ENCODE results near the gene ARHGAP10. TPM values are rescaled to one million over a fixed set of nuclear protein-coding genes. Genes with fewer than 3 reads are reported as not detected.

Gene ARHGAP10
- polyA plus RNA-seq, 1 experiment: 31.1 TPM

- ChIA-PET CTCF (interaction anchor here (1.2 kb wide), 1 partner anchor 58 kb away, joined by 7 read pairs; no protein-coding TSS in a partner anchor), POLR2A (no interaction called here)
- DNase-seq (ENCODE audit: low read depth, low spot score): no peak
- H3K27me3 ChIP-seq (ENCODE audit: control insufficient read depth, insufficient read depth, low read length): no peaks in the 10 kb centered on the region
- TF ChIP-seq CTCF (IDR thresholded peaks at IDR 0.05; ENCODE audit: low read depth, low read length): no peak
- no peak overlapping the region for H3K27ac ChIP-seq (ENCODE audit: low read depth, low read length)
- no peak overlapping the region for H3K4me3 ChIP-seq (ENCODE audit: low read depth, low read length)
- no peaks in the 10 kb centered on the region for H3K9me3 ChIP-seq (ENCODE audit: control insufficient read depth, insufficient read depth, low read length)
These were observed 77.3 kb downstream of the ARHGAP10 start for GRCh38 chr4:147809211-147809610.

DNA sequence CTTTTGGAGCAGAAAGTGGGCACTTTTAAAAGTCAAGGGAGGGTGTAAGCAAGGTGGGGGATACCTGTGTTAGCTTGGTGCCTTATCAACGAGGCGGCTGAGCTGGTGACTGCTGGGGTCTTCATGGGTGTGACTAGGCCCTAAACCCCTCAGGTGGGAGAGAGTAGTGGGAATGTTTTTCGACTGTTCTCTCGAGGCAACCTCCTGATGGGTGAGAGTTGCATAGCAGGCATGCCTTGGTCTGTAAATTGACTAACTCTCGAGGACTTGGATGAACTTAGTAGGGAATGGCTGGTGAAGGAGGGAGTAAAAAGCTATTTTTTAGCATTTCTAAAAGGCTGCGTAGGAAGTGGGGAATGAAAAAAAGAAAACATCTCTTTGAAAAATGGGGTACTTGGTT lies 80.0 kb downstream of the ARHGAP10 start:
- CTCF ChIA-PET: interaction anchor here (0.6 to 1.6 kb wide), 2 partner anchors 55 to 104 kb away, joined by 3 to 4 read pairs; no protein-coding TSS in a partner anchor
- no peaks in the 10 kb centered on the region for H3K9me3 ChIP-seq (ENCODE audit: control insufficient read depth, insufficient read depth, low read length)

GRCh38 chr4:147813109-147813773 lies 81.4 kb downstream of the ARHGAP10 start:
- H3K9me3 ChIP-seq (ENCODE audit: control insufficient read depth, insufficient read depth, low read length): no peaks in the 10 kb centered on the region
- no peak overlapping the region for H3K4me3 ChIP-seq (ENCODE audit: low read depth, low read length)
- DNase-seq (ENCODE audit: low read depth, low spot score): no peak
- no peak overlapping the region for H3K27ac ChIP-seq (ENCODE audit: low read depth, low read length)
- CTCF ChIA-PET: interaction anchor here (1.2 to 1.6 kb wide), 3 partner anchors 10 to 105 kb away, joined by 3 to 4 read pairs (median 3); no protein-coding TSS in a partner anchor
- POLR2A ChIA-PET: no interaction called here
- no peaks in the 10 kb centered on the region for H3K27me3 ChIP-seq (ENCODE audit: control insufficient read depth, insufficient read depth, low read length)
- no peak for TF ChIP-seq CTCF (IDR thresholded peaks at IDR 0.05; ENCODE audit: low read depth, low read length)

More for the DNA sequence above, 80.0 kb downstream of the ARHGAP10 start:
- Histone ChIP-seq H3K27ac (ENCODE audit: low read depth, low read length) (no peak overlapping the region), H3K27me3 (ENCODE audit: control insufficient read depth, insufficient read depth, low read length) (no peaks in the 10 kb centered on the region), H3K4me3 (ENCODE audit: low read depth, low read length) (no peak overlapping the region)
- POLR2A ChIA-PET: no interaction called here
- no peak for TF ChIP-seq CTCF (IDR thresholded peaks at IDR 0.05; ENCODE audit: low read depth, low read length)
- no peak for DNase-seq (ENCODE audit: low read depth, low spot score)

DNA sequence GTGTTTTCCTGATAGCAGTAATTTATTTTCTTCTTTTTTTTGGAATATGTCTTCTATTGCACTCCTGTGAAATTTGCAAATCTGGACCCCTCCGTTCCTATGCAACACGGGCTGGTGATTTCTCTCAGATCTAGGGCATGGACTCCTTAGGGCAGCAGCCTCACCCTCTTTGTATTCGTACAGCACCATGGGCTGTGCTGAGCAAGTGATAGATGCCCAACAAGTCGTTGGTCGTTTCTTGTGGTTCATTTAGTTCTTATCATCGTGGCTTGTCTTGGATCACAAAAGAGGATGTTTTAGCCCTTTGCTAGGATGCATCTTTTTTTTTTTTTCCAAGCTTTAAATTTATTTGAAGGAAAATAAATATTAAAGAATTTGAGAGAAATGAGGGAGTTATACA lies 82.1 kb downstream of the ARHGAP10 start:
- TF ChIP-seq CTCF (IDR thresholded peaks at IDR 0.05; ENCODE audit: low read depth, low read length): no peak
- H3K27me3 ChIP-seq (ENCODE audit: control insufficient read depth, insufficient read depth, low read length): no peaks in the 10 kb centered on the region
- CTCF ChIA-PET: interaction anchor here (1.2 to 1.3 kb wide), 2 partner anchors 10 to 106 kb away, joined by 3 read pairs; no protein-coding TSS in a partner anchor

GRCh38 chr4:147814376-147814775 lies 82.5 kb downstream of the ARHGAP10 start:
- POLR2A ChIA-PET: interaction anchor here (0.7 kb wide), 1 partner anchor 25 kb away, joined by 5 read pairs; no protein-coding TSS in a partner anchor
- CTCF ChIA-PET: interaction anchor here (1.2 to 1.3 kb wide), 2 partner anchors 9 to 106 kb away, joined by 3 read pairs; no protein-coding TSS in a partner anchor
- H3K4me3 ChIP-seq (ENCODE audit: low read depth, low read length): no peak overlapping the region
- no peaks in the 10 kb centered on the region for H3K9me3 ChIP-seq (ENCODE audit: control insufficient read depth, insufficient read depth, low read length)
- H3K27ac ChIP-seq (ENCODE audit: low read depth, low read length): no peak overlapping the region
- TF ChIP-seq CTCF (IDR thresholded peaks at IDR 0.05; ENCODE audit: low read depth, low read length): no peak
- no peak for DNase-seq (ENCODE audit: low read depth, low spot score)
- H3K27me3 ChIP-seq (ENCODE audit: control insufficient read depth, insufficient read depth, low read length): no peaks in the 10 kb centered on the region

More for the DNA sequence above, 82.1 kb downstream of the ARHGAP10 start:
- H3K27ac ChIP-seq (ENCODE audit: low read depth, low read length): no peak overlapping the region
- POLR2A ChIA-PET: interaction anchor here (0.7 kb wide), 1 partner anchor 26 kb away, joined by 5 read pairs; no protein-coding TSS in a partner anchor
- no peak for DNase-seq (ENCODE audit: low read depth, low spot score)
- no peak overlapping the region for H3K4me3 ChIP-seq (ENCODE audit: low read depth, low read length)
- H3K9me3 ChIP-seq (ENCODE audit: control insufficient read depth, insufficient read depth, low read length): no peaks in the 10 kb centered on the region
